ENCODE data around the gene FAM13B. TPM values are rescaled to one million over a fixed set of nuclear protein-coding genes. Genes with fewer than 3 reads are reported as not detected.

FAM13B gene
- total and polyA plus RNA-seq, 2 of the 8 experiments (the other 6 are each of a cell fraction or from before 2014, with no cell fraction given) = 6.4 to 17.0 TPM

DNA sequence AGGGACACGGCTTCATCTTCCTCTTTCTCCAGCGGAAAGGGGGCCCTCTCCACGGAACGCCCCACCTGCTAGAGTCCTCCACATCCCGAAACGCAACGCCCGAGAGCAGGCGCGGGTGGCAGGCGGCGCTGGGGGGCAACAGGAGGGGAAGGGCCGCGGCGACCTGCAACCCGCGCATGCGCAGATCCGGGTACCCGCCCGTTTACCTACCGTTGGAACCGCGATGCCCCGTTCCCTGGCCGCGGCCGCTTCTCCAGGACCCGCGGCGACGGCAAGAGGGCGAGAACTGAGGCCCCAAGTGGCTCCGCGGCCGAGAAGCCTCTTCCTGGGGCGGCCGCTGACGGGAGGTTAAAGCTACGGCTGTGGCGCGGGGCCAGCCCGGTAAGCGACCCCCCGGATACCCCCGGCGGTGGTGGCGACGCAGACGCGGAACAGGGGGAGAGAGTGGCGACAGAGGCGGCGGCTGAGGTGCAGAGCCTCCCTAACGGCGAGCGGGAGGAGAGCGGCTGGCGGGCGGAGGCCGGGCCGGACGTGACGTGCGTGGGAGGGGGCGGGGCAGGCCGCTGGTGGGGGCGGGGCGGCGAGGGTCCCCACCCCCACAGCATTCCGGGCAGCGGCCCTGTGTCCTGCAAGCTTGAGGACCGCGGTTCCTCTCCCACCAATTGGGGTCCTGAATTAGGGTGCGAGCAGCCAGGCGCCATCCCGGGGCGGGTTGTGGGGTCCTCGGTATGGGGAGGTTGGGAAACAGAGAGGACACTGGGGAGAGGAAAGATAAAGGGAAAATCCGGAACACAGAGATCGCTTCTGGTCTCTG, at the start of gene FAM13B (continued):
- no peak for TF ChIP-seq FOSL1 (IDR thresholded peaks at IDR 0.05; ENCODE audit: insufficient read depth, low read depth, low read length)
- peak; percentile 98 for TF ChIP-seq PHF8 (conservative IDR thresholded peaks at IDR 0.05; ENCODE audit: low read depth, low read length)
- no peak for TF ChIP-seq NANOG (IDR thresholded peaks at IDR 0.05; ENCODE audit: insufficient read depth, low read depth, low read length, poor library complexity, severe bottlenecking)
- TF ChIP-seq POLR2AphosphoS5 (IDR thresholded peaks at IDR 0.05; ENCODE audit: low read depth, low read length) = peak; percentile 87
- peak; percentile 70 for TF ChIP-seq TAF7 (optimal IDR thresholded peaks at IDR 0.05; ENCODE audit: borderline replicate concordance, low read depth, low read length)
- peak; percentile 78 for TF ChIP-seq KDM4A (IDR thresholded peaks at IDR 0.05; ENCODE audit: low read depth, low read length, severe bottlenecking)
- peak; percentile 82 for TF ChIP-seq CREB1 (IDR thresholded peaks at IDR 0.05)
- TF ChIP-seq RBBP5 (IDR thresholded peaks at IDR 0.05; ENCODE audit: borderline replicate concordance, low read depth, low read length) = peak; percentile 47; the same call in 1 of the 2 replicates
- peak; percentile 82 for TF ChIP-seq TEAD4 (IDR thresholded peaks at IDR 0.05; ENCODE audit: low read depth, low read length)
- no peak for TF ChIP-seq JUN (IDR thresholded peaks at IDR 0.05; ENCODE audit: low read depth, low read length)
- TF ChIP-seq BACH1 (IDR thresholded peaks at IDR 0.05; ENCODE audit: low read length) = no peak
- peak; percentile 66 for TF ChIP-seq ASH2L (IDR thresholded peaks at IDR 0.05; ENCODE audit: low read length)
- peak; percentile 58 for TF ChIP-seq NRF1 (IDR thresholded peaks at IDR 0.05; ENCODE audit: low read depth, low read length)
- TF ChIP-seq SP2 (IDR thresholded peaks at IDR 0.05; ENCODE audit: low read length) = no peak

Measured in H1 (cell line).